Breast epithelium (tissue), 3 donors: Measurements from ENCODE around the gene TBL1XR1.

Source experiments
- POLR2A ChIP-seq: fragments of 450-650 bp; IDR thresholded peaks from one replicate; pipeline ENCODE4 v1.6.1; 2016; ENCODE audit warnings: antibody characterized with exemption, mild to moderate bottlenecking, moderate library complexity
- TF ChIP-seq, protein P1 (sequence below), 3 donors: fragments of 450-650 bp; IDR thresholded peaks; one replicate each; pipeline ENCODE4 v1.5.1; 2016 to 2017; ENCODE audit warnings: antibody characterized with exemption in 3 of 3, mild to moderate bottlenecking in 3 of 3, moderate library complexity in 3 of 3

DNA sequence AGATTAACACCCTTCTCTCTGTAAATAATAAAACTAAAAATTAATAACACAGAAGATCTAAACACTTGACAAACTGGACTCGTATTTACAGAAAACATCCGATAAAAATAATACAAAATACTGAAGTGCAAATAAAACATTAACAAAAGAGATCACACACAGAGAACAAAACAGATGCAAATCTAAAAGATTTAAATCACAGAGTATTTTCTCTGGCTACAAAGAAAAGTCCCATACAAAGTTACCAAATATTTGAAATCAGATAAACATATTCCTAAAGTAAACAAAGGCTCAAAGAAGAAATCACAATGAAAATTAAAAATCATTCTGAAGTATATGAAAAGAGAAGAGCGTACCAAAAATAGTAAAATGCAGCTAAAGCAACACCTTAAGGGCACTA is 42.5 kb downstream of the TBL1XR1 start:
- TF ChIP-seq, protein P1, sequence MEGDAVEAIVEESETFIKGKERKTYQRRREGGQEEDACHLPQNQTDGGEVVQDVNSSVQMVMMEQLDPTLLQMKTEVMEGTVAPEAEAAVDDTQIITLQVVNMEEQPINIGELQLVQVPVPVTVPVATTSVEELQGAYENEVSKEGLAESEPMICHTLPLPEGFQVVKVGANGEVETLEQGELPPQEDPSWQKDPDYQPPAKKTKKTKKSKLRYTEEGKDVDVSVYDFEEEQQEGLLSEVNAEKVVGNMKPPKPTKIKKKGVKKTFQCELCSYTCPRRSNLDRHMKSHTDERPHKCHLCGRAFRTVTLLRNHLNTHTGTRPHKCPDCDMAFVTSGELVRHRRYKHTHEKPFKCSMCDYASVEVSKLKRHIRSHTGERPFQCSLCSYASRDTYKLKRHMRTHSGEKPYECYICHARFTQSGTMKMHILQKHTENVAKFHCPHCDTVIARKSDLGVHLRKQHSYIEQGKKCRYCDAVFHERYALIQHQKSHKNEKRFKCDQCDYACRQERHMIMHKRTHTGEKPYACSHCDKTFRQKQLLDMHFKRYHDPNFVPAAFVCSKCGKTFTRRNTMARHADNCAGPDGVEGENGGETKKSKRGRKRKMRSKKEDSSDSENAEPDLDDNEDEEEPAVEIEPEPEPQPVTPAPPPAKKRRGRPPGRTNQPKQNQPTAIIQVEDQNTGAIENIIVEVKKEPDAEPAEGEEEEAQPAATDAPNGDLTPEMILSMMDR (IDR thresholded peaks at IDR 0.05): no peak
- TF ChIP-seq POLR2A: no peak
